A549 (cell line): Measurements from ENCODE around the gene LATS2.

ENCODE experiments used
- CHD4 ChIP-seq: fragments of 200-600 bp; sonication (generic); IDR thresholded peaks from 2 replicates; pipeline ENCODE4 v1.6.1; 2016; ENCODE audit warnings: antibody characterized with exemption, mild to moderate bottlenecking, borderline replicate concordance
- EP300 ChIP-seq, 2 experiments: fragments of >200 bp; sonication (Bioruptor Twin); formaldehyde crosslinking; IDR thresholded peaks; 2 replicates in 1 of 2; 3 replicates in 1 of 2; pipeline ENCODE4 v1.6.1; 2016 to 2017
- HDAC2 ChIP-seq: fragments of 200-600 bp; sonication (generic); IDR thresholded peaks from 2 replicates; pipeline ENCODE4 v1.6.1; 2016
- HOXA7 ChIP-seq: fragments of 250-450 bp; sonication (Bioruptor Pico); IDR thresholded peaks from 2 replicates; pipeline ENCODE4 v1.5.0; 2020; ENCODE audit warnings: mild to moderate bottlenecking, moderate library complexity
- JUNB ChIP-seq: fragments of >200 bp; sonication (Bioruptor Twin); formaldehyde crosslinking; IDR thresholded peaks from 2 replicates; pipeline ENCODE4 v1.6.1; 2016
- MYC ChIP-seq: IDR thresholded peaks from 2 replicates; pipeline ENCODE4 v1.6.1; 2012; ENCODE audit warnings: mild to moderate bottlenecking, inconsistent platforms, low read length, improper control_type of control experiment, borderline replicate concordance
- POLR2A ChIP-seq: IDR thresholded peaks from 2 replicates; pipeline ENCODE4 v1.6.1; 2012; ENCODE audit warnings: mild to moderate bottlenecking, low read length
- POLR2AphosphoS2 ChIP-seq: conservative IDR thresholded peaks from 2 replicates; pipeline ENCODE4 v1.6.1; 2012; ENCODE audit warnings: low read length, improper control_type of control experiment, inconsistent platforms
- RAD21 ChIP-seq, 2 experiments: fragments of >200 bp in 1 of 2; sonication (Bioruptor Twin) in 1 of 2; formaldehyde crosslinking in 1 of 2; IDR thresholded peaks in 1 of 2; conservative IDR thresholded peaks in 1 of 2; 2 replicates in 1 of 2; 3 replicates in 1 of 2; pipeline ENCODE4 v1.6.1; 2012 to 2018; ENCODE audit warnings: inconsistent platforms in 1 of 2
- RNF2 ChIP-seq: fragments of 200-600 bp; sonication (generic); IDR thresholded peaks from 2 replicates; pipeline ENCODE4 v1.6.1; 2016; ENCODE audit warnings: low read depth, mild to moderate bottlenecking, antibody characterized with exemption, moderate library complexity, borderline replicate concordance
- ZC3H11A ChIP-seq: fragments of 450-650 bp; IDR thresholded peaks from 2 replicates; pipeline ENCODE4 v1.6.1; 2014; ENCODE audit warnings: antibody characterized with exemption, mild to moderate bottlenecking
- TF ChIP-seq, protein P1 (sequence below): fragments of >200 bp; sonication (Bioruptor Twin); formaldehyde crosslinking; IDR thresholded peaks from 3 replicates; pipeline ENCODE4 v1.5.1; 2016
- TF ChIP-seq, protein P2 (sequence below): fragments of 200-600 bp; sonication (generic); IDR thresholded peaks from 2 replicates; pipeline ENCODE4 v1.6.1; 2016; ENCODE audit warnings: antibody characterized with exemption, mild to moderate bottlenecking, moderate library complexity

DNA sequence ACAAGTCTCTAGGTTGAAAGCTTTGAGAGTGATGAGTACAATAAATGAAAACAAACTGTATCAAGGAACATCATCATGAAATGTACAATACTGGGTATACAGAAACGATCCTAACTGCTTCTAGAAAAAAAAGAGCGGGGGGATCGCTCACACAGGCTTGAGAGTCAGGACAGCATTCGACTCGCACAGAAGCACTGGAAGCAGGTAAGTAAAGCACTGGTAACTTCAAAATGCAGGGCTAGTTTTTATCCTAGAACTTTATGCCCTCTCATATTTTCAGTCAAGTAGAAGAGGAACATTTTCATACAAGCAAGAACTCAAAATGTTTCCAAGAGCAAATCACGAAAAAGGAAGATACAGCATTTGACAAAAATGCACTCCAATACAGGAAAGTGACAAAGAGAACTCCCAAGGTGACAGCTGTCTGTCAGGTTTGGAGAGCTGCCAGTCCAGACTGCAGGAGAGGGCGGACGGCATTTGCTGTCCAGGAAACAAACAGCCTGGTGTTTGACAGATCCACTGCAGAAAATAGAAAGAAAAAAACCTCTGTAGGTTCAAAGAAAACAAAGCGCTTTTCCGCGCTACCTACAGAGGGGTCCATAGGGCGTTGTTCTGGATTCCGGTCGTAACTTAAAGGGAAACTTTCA is 100.6 kb downstream of the LATS2 start:
- TF ChIP-seq HOXA7 (CRISPR knock-in tag) (no peak), EP300 (IDR thresholded peaks at IDR 0.05) (no peak), MYC (no peak), RAD21 (conservative IDR thresholded peaks at IDR 0.05 in 1 of 2, IDR thresholded peaks at IDR 0.05 in 1 of 2) (no peak), POLR2A (no peak), RNF2 (no peak), CHD4 (no peak), POLR2AphosphoS2 (no peak), HDAC2 (no peak), JUNB (no peak), ZC3H11A (no peak)
- TF ChIP-seq, protein P1, sequence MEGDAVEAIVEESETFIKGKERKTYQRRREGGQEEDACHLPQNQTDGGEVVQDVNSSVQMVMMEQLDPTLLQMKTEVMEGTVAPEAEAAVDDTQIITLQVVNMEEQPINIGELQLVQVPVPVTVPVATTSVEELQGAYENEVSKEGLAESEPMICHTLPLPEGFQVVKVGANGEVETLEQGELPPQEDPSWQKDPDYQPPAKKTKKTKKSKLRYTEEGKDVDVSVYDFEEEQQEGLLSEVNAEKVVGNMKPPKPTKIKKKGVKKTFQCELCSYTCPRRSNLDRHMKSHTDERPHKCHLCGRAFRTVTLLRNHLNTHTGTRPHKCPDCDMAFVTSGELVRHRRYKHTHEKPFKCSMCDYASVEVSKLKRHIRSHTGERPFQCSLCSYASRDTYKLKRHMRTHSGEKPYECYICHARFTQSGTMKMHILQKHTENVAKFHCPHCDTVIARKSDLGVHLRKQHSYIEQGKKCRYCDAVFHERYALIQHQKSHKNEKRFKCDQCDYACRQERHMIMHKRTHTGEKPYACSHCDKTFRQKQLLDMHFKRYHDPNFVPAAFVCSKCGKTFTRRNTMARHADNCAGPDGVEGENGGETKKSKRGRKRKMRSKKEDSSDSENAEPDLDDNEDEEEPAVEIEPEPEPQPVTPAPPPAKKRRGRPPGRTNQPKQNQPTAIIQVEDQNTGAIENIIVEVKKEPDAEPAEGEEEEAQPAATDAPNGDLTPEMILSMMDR, result no peak
- TF ChIP-seq, protein P2, sequence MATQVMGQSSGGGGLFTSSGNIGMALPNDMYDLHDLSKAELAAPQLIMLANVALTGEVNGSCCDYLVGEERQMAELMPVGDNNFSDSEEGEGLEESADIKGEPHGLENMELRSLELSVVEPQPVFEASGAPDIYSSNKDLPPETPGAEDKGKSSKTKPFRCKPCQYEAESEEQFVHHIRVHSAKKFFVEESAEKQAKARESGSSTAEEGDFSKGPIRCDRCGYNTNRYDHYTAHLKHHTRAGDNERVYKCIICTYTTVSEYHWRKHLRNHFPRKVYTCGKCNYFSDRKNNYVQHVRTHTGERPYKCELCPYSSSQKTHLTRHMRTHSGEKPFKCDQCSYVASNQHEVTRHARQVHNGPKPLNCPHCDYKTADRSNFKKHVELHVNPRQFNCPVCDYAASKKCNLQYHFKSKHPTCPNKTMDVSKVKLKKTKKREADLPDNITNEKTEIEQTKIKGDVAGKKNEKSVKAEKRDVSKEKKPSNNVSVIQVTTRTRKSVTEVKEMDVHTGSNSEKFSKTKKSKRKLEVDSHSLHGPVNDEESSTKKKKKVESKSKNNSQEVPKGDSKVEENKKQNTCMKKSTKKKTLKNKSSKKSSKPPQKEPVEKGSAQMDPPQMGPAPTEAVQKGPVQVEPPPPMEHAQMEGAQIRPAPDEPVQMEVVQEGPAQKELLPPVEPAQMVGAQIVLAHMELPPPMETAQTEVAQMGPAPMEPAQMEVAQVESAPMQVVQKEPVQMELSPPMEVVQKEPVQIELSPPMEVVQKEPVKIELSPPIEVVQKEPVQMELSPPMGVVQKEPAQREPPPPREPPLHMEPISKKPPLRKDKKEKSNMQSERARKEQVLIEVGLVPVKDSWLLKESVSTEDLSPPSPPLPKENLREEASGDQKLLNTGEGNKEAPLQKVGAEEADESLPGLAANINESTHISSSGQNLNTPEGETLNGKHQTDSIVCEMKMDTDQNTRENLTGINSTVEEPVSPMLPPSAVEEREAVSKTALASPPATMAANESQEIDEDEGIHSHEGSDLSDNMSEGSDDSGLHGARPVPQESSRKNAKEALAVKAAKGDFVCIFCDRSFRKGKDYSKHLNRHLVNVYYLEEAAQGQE, result no peak
